ENCODE measurements around the gene TRIM33.
A peak's percentile ranks its signal among the peaks of the same experiment; 100 is the strongest.

TRIM33 gene

DNA sequence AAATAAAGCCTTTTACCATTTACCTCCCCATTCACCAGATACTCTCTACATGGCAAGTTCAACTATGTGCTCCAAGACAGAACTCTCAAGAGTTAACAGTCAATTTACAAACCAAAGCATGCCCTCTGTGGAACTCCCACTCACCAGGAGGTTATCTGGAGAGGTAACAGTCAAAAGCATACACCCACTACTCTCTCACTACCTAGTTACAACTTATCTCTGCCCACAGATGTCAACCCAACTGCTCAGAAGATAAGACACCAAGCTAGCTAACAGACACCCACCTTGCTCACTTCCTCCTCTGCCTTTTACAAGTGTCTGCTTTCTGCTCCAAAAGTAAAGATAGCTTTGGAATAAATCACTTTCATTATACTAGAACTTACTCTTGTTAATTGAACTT, 131.0 kb downstream of the TRIM33 start:
- DNase-seq (ENCODE audit: low read depth in 1 of 2, low spot score in 1 of 2) = peak in 1 of 2 experiments; percentile 16

GRCh38 chr1:114379358-114379757, 131.6 kb downstream of the TRIM33 start:
- H3K4me3 ChIP-seq (replicated peaks; ENCODE audit: insufficient read depth, low read length) = no peak overlapping the region
- TF ChIP-seq GABPA (IDR thresholded peaks at IDR 0.05; ENCODE audit: low read depth) (no peak), SPI1 (IDR thresholded peaks at IDR 0.05; ENCODE audit: borderline replicate concordance, low read depth) (no peak), CTCF (IDR thresholded peaks at IDR 0.05; ENCODE audit: insufficient read depth, low read length) (no peak), POLR2AphosphoS5 (IDR thresholded peaks at IDR 0.05; ENCODE audit: low read depth) (no peak)
- TF ChIP-seq, protein P1, sequence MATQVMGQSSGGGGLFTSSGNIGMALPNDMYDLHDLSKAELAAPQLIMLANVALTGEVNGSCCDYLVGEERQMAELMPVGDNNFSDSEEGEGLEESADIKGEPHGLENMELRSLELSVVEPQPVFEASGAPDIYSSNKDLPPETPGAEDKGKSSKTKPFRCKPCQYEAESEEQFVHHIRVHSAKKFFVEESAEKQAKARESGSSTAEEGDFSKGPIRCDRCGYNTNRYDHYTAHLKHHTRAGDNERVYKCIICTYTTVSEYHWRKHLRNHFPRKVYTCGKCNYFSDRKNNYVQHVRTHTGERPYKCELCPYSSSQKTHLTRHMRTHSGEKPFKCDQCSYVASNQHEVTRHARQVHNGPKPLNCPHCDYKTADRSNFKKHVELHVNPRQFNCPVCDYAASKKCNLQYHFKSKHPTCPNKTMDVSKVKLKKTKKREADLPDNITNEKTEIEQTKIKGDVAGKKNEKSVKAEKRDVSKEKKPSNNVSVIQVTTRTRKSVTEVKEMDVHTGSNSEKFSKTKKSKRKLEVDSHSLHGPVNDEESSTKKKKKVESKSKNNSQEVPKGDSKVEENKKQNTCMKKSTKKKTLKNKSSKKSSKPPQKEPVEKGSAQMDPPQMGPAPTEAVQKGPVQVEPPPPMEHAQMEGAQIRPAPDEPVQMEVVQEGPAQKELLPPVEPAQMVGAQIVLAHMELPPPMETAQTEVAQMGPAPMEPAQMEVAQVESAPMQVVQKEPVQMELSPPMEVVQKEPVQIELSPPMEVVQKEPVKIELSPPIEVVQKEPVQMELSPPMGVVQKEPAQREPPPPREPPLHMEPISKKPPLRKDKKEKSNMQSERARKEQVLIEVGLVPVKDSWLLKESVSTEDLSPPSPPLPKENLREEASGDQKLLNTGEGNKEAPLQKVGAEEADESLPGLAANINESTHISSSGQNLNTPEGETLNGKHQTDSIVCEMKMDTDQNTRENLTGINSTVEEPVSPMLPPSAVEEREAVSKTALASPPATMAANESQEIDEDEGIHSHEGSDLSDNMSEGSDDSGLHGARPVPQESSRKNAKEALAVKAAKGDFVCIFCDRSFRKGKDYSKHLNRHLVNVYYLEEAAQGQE (IDR thresholded peaks at IDR 0.05; ENCODE audit: insufficient replicate concordance, low read depth) = no peak
- no peak for DNase-seq (ENCODE audit: low read depth in 1 of 2, low spot score in 1 of 2)

More for the DNA sequence above, 131.0 kb downstream of the TRIM33 start:
- TF ChIP-seq GABPA (IDR thresholded peaks at IDR 0.05; ENCODE audit: low read depth) (no peak), CTCF (IDR thresholded peaks at IDR 0.05; ENCODE audit: insufficient read depth, low read length) (no peak), SPI1 (IDR thresholded peaks at IDR 0.05; ENCODE audit: borderline replicate concordance, low read depth) (no peak), POLR2AphosphoS5 (IDR thresholded peaks at IDR 0.05; ENCODE audit: low read depth) (no peak)
- TF ChIP-seq, protein P1 (IDR thresholded peaks at IDR 0.05; ENCODE audit: insufficient replicate concordance, low read depth) = no peak
- H3K27me3 ChIP-seq (ENCODE audit: insufficient read depth, poor library complexity, severe bottlenecking) = no peaks in the 10 kb centered on the region
- no peak overlapping the region for H3K4me3 ChIP-seq (replicated peaks; ENCODE audit: insufficient read depth, low read length)
- H3K27ac ChIP-seq (replicated peaks) = no peak overlapping the region

GRCh38 chr1:114377356-114377755, 133.6 kb downstream of the TRIM33 start:
- Histone ChIP-seq H3K27ac (replicated peaks) (no peak overlapping the region), H3K4me3 (replicated peaks; ENCODE audit: insufficient read depth, low read length) (no peak overlapping the region), H3K27me3 (ENCODE audit: insufficient read depth, poor library complexity, severe bottlenecking) (no peaks in the 10 kb centered on the region)
- no peak for DNase-seq (ENCODE audit: low read depth in 1 of 2, low spot score in 1 of 2)
- TF ChIP-seq, protein P1 (IDR thresholded peaks at IDR 0.05; ENCODE audit: insufficient replicate concordance, low read depth) = no peak
- no peak for TF ChIP-seq SPI1 (IDR thresholded peaks at IDR 0.05; ENCODE audit: borderline replicate concordance, low read depth)
- no peak for TF ChIP-seq POLR2AphosphoS5 (IDR thresholded peaks at IDR 0.05; ENCODE audit: low read depth)
- no peak for TF ChIP-seq CTCF (IDR thresholded peaks at IDR 0.05; ENCODE audit: insufficient read depth, low read length)
- no peak for TF ChIP-seq GABPA (IDR thresholded peaks at IDR 0.05; ENCODE audit: low read depth)

More at GRCh38 chr1:114379358-114379757, 131.6 kb downstream of the TRIM33 start:
- H3K27ac ChIP-seq (replicated peaks) = no peak overlapping the region
- no peaks in the 10 kb centered on the region for H3K27me3 ChIP-seq (ENCODE audit: insufficient read depth, poor library complexity, severe bottlenecking)

Measured in HL-60 (cell line).